Tibial nerve (tissue), 4 donors: ENCODE data around the gene SPRY4.
"Not testable (repeated sequence)": the region's sequence is repeated elsewhere in the genome, so short reads cannot be mapped to it uniquely, and the experiment has no call there.

Experiments used
- CTCF ChIP-seq, 5 experiments: fragments of 200-600 bp in 3 of 5; fragments of 450-650 bp in 2 of 5; sonication (generic) in 3 of 5; IDR thresholded peaks; one replicate each; pipeline ENCODE4 v1.5.1; 2016 to 2019; ENCODE audit warnings: antibody characterized with exemption in 5 of 5, mild to moderate bottlenecking in 3 of 5, moderate library complexity in 2 of 5
- EP300 ChIP-seq, 2 donors: sonication (generic); formaldehyde crosslinking; IDR thresholded peaks; one replicate each; pipeline ENCODE4 v1.6.1; 2017; ENCODE audit warnings: antibody characterized with exemption in 2 of 2, mild to moderate bottlenecking in 1 of 2
- POLR2A ChIP-seq, 2 donors: fragments of 450-650 bp; IDR thresholded peaks; one replicate each; pipeline ENCODE4 v1.6.1; 2017; ENCODE audit warnings: antibody characterized with exemption in 2 of 2, mild to moderate bottlenecking in 2 of 2, moderate library complexity in 2 of 2

GRCh38 chr5:142333749-142334148 lies 8.9 kb upstream of the SPRY4 start:
- TF ChIP-seq CTCF, EP300, POLR2A (IDR thresholded peaks at IDR 0.05): not testable (repeated sequence)
